Ovary (tissue), 9 donors: ENCODE data around the gene EPB41L4B. TPM values are rescaled to one million over a fixed set of nuclear protein-coding genes. Genes with fewer than 3 reads are reported as not detected.
A peak's percentile ranks its signal among the peaks of the same experiment; 100 is the strongest.

Experiments used
- DNase-seq, 5 donors: peaks; one replicate each; pipeline ENCODE4 v3.0.0-alpha.2; 2019 to 2020
- H3K27ac ChIP-seq, 2 donors: fragments of 200-600 bp; one replicate each; pipeline versions ENCODE4 v1.5.1 to v1.8.0; 2019 to 2022
- H3K27me3 ChIP-seq: fragments of 200-600 bp; one replicate; pipeline ENCODE4 v1.8.0; 2022
- H3K36me3 ChIP-seq: fragments of 200-600 bp; sonication (generic); one replicate; pipeline ENCODE4 v1.5.1; 2019
- H3K4me1 ChIP-seq: one replicate; pipeline ENCODE4 v1.8.1; 2013; ENCODE audit warnings: mild to moderate bottlenecking, moderate library complexity; ENCODE audit not compliant: insufficient read depth
- H3K4me3 ChIP-seq: fragments of 200-600 bp; sonication (generic); one replicate; pipeline ENCODE4 v1.5.1; 2017
- H3K9me3 ChIP-seq, 2 donors: fragments of 200-600 bp in 1 of 2; sonication (generic) in 1 of 2; one replicate each; pipeline versions ENCODE4 v1.5.1 to v1.8.1; 2013 to 2019; ENCODE audit warnings: mild to moderate bottlenecking in 1 of 2, moderate library complexity in 1 of 2
- CTCF ChIP-seq, 3 donors: fragments of 450-650 bp in 2 of 3; fragments of 200-600 bp in 1 of 3; IDR thresholded peaks; one replicate each; pipeline versions ENCODE4 v1.5.1 to v1.8.0; 2016 to 2022; ENCODE audit warnings: antibody characterized with exemption in 3 of 3, mild to moderate bottlenecking in 1 of 3
- EP300 ChIP-seq: sonication (generic); formaldehyde crosslinking; IDR thresholded peaks from one replicate; pipeline ENCODE4 v1.6.1; 2017; ENCODE audit warnings: antibody characterized with exemption
- POLR2A ChIP-seq: fragments of 450-650 bp; IDR thresholded peaks from one replicate; pipeline ENCODE4 v1.6.1; 2017; ENCODE audit warnings: antibody characterized with exemption, mild to moderate bottlenecking, moderate library complexity
- WGBS, 3 donors: extraction: QIAGEN DNeasy Blood & Tissue Kit in 1 of 3; methylation state at CpG; one replicate each; pipeline versions ENCODE4 v1.1.5 to v1.1.7; 2013 to 2017; 5-methylcytosine and 5-hydroxymethylcytosine counted together
- intact Hi-C, 4 donors: fragments of 100-400 bp; cut with DNase I; formaldehyde crosslinking; loops; one replicate each; pipeline versions ENCODE4 v1.11.0 to v1.15.1; 2022 to 2023
- polyA plus RNA-seq, 2 donors: library from polyadenylated mRNA; stranded (reverse); fragments of 200-250 nt in 1 of 2; fragments of 350-450 nt in 1 of 2; fragmentation: Illumina TruSeq in 1 of 2; extraction: RNeasy Lipid Tissue Mini Kit (QIAGEN cat#74804) in 1 of 2; gene quantifications; one replicate each; pipeline ENCODE4 v1.2.3, GENCODE V29; 2013 to 2014
- total RNA-seq, 7 donors: library from RNA; depleted of rRNA in 2 of 7; stranded (reverse); fragments of >200 nt in 2 of 7; fragmentation: NEBNext Ultra II Directional in 3 of 7; extraction: Animal tissue kit (Norgen Biotek cat#: 25700) in 3 of 7; gene quantifications; one replicate each; pipeline versions ENCODE4 v1.1.0 to v1.2.4, GENCODE V29; 2016 to 2023
- donor health status: DM: no; HTN: no; CAD: no; lungs with moderate emphysema.
- donor health status: DM: no; HTN: no; CAD: no.
- donor health status: Bipolar disorder and iron deficiency.
- donor health status: DM: yes; HTN: yes; CAD: no.
- donor health status: DM: no; HTN: no; CAD: no.
- donor health status: DM: yes; HTN: yes; CAD: no.

EPB41L4B gene
- total and polyA plus RNA-seq, 9 donors: 8.3 to 34.3 (median 14.0) TPM

DNA sequence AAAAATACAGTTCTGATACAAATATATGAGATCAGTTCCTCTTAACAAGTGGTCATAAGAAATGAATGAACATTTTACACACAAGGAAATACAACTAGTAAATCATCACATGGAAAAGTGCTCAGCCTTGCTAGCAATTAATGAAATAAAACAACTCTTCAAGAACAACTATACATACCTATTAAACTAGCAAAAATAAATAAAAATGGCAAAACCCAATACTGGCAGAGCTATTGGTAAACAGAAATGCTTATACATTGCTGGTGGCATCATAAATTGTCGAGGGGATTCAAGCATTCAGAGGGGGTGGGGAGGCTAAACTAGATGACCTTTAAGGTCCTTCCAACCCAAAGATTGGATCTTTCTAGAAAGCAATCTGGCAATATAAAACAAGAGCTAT lies 147.9 kb downstream of the EPB41L4B start:
- TF ChIP-seq POLR2A (no peak), EP300 (no peak)
- 74 to 82% (median 78%) methylated on average over 1 of the region's 1 CpG for WGBS, 3 donors
- H3K36me3 ChIP-seq: no peaks in the 10 kb centered on the region

GRCh38 chr9:109171926-109172325 lies 148.9 kb downstream of the EPB41L4B start:
- intact Hi-C loops: no loop called here
- no peaks in the 10 kb centered on the region for H3K4me1 ChIP-seq
- H3K4me3 ChIP-seq: no peak overlapping the region
- no peaks in the 10 kb centered on the region for H3K9me3 ChIP-seq
- no peak overlapping the region for H3K27ac ChIP-seq
- H3K27me3 ChIP-seq: no peaks in the 10 kb centered on the region
- TF ChIP-seq POLR2A (no peak), CTCF (IDR thresholded peaks at IDR 0.05) (no peak), EP300 (no peak)
- WGBS, 3 donors: 81 to 90% (median 85%) methylated on average over 3 of the region's 3 CpGs
- no peak for DNase-seq
- H3K36me3 ChIP-seq: no peaks in the 10 kb centered on the region

More for the DNA sequence above, 147.9 kb downstream of the EPB41L4B start:
- no peak for DNase-seq
- Histone ChIP-seq H3K9me3 (no peaks in the 10 kb centered on the region), H3K4me1 (no peaks in the 10 kb centered on the region), H3K27ac (no peak overlapping the region), H3K27me3 (no peaks in the 10 kb centered on the region), H3K4me3 (no peak overlapping the region)
- intact Hi-C loops: no loop called here

GRCh38 chr9:109168170-109168569 lies 152.7 kb downstream of the EPB41L4B start:
- H3K27me3 ChIP-seq: no peaks in the 10 kb centered on the region
- no peaks in the 10 kb centered on the region for H3K36me3 ChIP-seq
- H3K27ac ChIP-seq: no peak overlapping the region
- H3K9me3 ChIP-seq: no peaks in the 10 kb centered on the region
- no peaks in the 10 kb centered on the region for H3K4me1 ChIP-seq
- no peak overlapping the region for H3K4me3 ChIP-seq
- TF ChIP-seq EP300: no peak
- no peak for TF ChIP-seq POLR2A
- TF ChIP-seq CTCF (IDR thresholded peaks at IDR 0.05): no peak
- intact Hi-C loops: loop anchor here in 1 of 4 donors (10.0 kb wide), 1 partner anchor 67 kb away; no protein-coding TSS in a partner anchor
- DNase-seq: no peak

DNA sequence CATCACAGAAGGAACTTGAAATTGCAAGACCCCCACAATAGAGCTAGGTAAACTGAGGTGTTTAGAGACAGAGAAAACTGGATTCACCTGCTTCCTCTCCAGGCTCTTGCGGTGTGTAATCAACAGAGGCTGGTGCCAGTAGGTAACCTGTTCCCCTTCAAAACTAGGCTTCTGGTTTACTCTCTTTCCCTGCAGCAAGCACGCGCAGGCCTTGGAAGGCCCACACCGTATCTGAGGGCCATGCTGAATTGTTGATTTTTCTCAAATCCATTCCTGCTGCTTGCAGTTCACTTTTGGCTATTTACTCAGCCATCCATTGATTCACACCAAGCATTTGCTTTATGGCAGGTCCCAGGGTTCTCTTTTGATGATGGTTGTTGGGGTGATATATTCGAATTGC lies 153.1 kb downstream of the EPB41L4B start:
- Histone ChIP-seq H3K4me3 (no peak overlapping the region), H3K27ac (no peak overlapping the region), H3K27me3 (no peaks in the 10 kb centered on the region), H3K9me3 (no peaks in the 10 kb centered on the region), H3K4me1 (no peaks in the 10 kb centered on the region), H3K36me3 (no peaks in the 10 kb centered on the region)
- WGBS, 3 donors: 81 to 85% (median 82%) methylated on average over 5 of the region's 5 CpGs
- DNase-seq: no peak
- TF ChIP-seq CTCF (IDR thresholded peaks at IDR 0.05): no peak
- TF ChIP-seq POLR2A: no peak
- no peak for TF ChIP-seq EP300
- intact Hi-C loops: loop anchor here in 1 of 4 donors (10.0 kb wide), 1 partner anchor 67 kb away; no protein-coding TSS in a partner anchor

GRCh38 chr9:109166771-109167601 lies 153.9 kb downstream of the EPB41L4B start, which contains the start of gene FRRS1L:
TSS of gene FRRS1L (minus strand) at chr9:109167249. CDS start at chr9:109167138, 111 bp downstream.
- TF ChIP-seq CTCF (IDR thresholded peaks at IDR 0.05): no peak
- TF ChIP-seq EP300: no peak
- TF ChIP-seq POLR2A: no peak
- no peaks in the 10 kb centered on the region for H3K9me3 ChIP-seq
- H3K4me3 ChIP-seq: peak within 1 kb of the TSS; percentile 35
- H3K4me1 ChIP-seq: no peaks in the 10 kb centered on the region
- peak within 1 kb of the TSS; percentile 7 to 39 for H3K27ac ChIP-seq
- intact Hi-C loops: loop anchor here in 1 of 4 donors (10.0 kb wide), 1 partner anchor 68 kb away; no protein-coding TSS in a partner anchor
- DNase-seq: peak; percentile 59 to 75 (median 69)
- no peaks in the 10 kb centered on the region for H3K27me3 ChIP-seq
- H3K36me3 ChIP-seq: no peaks in the 10 kb centered on the region
- 1 to 4% (median 3%) methylated on average over 73 to 85 of the region's 86 CpGs for WGBS, 3 donors
